DND-41 (cell line): ENCODE results near the gene CACNA1A.

Experiments
- CTCF ChIP-seq: IDR thresholded peaks from 2 replicates; pipeline ENCODE4 v1.5.1; 2012; ENCODE audit warnings: borderline replicate concordance, low read length, moderate library complexity, mild to moderate bottlenecking; ENCODE audit not compliant: poor library complexity, severe bottlenecking; ENCODE audit errors: extremely low read depth
- EZH2 ChIP-seq: IDR thresholded peaks from 3 replicates; pipeline ENCODE4 v1.6.1; 2012; ENCODE audit warnings: borderline replicate concordance, low read depth, mild to moderate bottlenecking, moderate library complexity, low read length, inconsistent platforms; ENCODE audit not compliant: severe bottlenecking

- TF ChIP-seq CTCF (no peak), EZH2 (no peak)
These were observed 46.2 kb downstream of the CACNA1A start for GRCh38 chr19:13460045-13460444.
